ENCODE results near the gene FNDC3B. TPM values are rescaled to one million over a fixed set of nuclear protein-coding genes. Genes with fewer than 3 reads are reported as not detected.

The FNDC3B gene
- total RNA-seq, 4 donors from 2014 or later, result 23.9 to 61.9 (median 37.0) TPM

- Histone ChIP-seq H3K27ac (no peak overlapping the region), H3K9me3 (no peaks in the 10 kb centered on the region), H3K27me3 (no peaks in the 10 kb centered on the region), H3K36me3 (peaks cover 33% of the 10 kb centered on the region), H3K4me3 (no peak overlapping the region), H3K4me1 (peaks cover 9% of the 10 kb centered on the region)
- no peak for DNase-seq (ENCODE audit: low spot score in 2 of 2)
- WGBS, result 89% methylated on average over 2 of the region's 2 CpGs
- TF ChIP-seq POLR2AphosphoS5 (IDR thresholded peaks at IDR 0.05), result no peak
- no peak for TF ChIP-seq CTCF (IDR thresholded peaks at IDR 0.05)
Observed at GRCh38 chr3:172293093-172293492, 253.7 kb downstream of the FNDC3B start.

- peaks cover 29% of the 10 kb centered on the region for H3K36me3 ChIP-seq
- no peaks in the 10 kb centered on the region for H3K27me3 ChIP-seq
- H3K9me3 ChIP-seq, result no peaks in the 10 kb centered on the region
- H3K27ac ChIP-seq, result no peak overlapping the region
- no peaks in the 10 kb centered on the region for H3K4me1 ChIP-seq
- 80% methylated on average over 6 of the region's 6 CpGs for WGBS
- no peak for DNase-seq (ENCODE audit: low spot score in 2 of 2)
- TF ChIP-seq EP300 (IDR thresholded peaks at IDR 0.05) (no peak), CTCF (IDR thresholded peaks at IDR 0.05) (no peak), POLR2A (IDR thresholded peaks at IDR 0.05) (no peak), POLR2AphosphoS5 (IDR thresholded peaks at IDR 0.05) (no peak)
- no peak overlapping the region for H3K4me3 ChIP-seq
Observed at GRCh38 chr3:172294223-172294806, 254.9 kb downstream of the FNDC3B start.

GRCh38 chr3:172296248-172296974 is 257.0 kb downstream of the FNDC3B start:
- Histone ChIP-seq H3K4me1 (no peaks in the 10 kb centered on the region), H3K27me3 (no peaks in the 10 kb centered on the region), H3K27ac (no peak overlapping the region), H3K4me3 (no peak overlapping the region), H3K9me3 (no peaks in the 10 kb centered on the region), H3K36me3 (peaks cover 42% of the 10 kb centered on the region)
- DNase-seq (ENCODE audit: low spot score in 2 of 2), result no peak
- TF ChIP-seq CTCF (IDR thresholded peaks at IDR 0.05), result no peak
- 95% methylated on average over 9 of the region's 9 CpGs for WGBS

- no peak overlapping the region for H3K27ac ChIP-seq
- 96% methylated on average over 2 of the region's 2 CpGs for WGBS
- no peak overlapping the region for H3K4me3 ChIP-seq
- H3K27me3 ChIP-seq, result no peaks in the 10 kb centered on the region
- H3K4me1 ChIP-seq, result no peaks in the 10 kb centered on the region
- H3K36me3 ChIP-seq, result peaks cover 42% of the 10 kb centered on the region
- TF ChIP-seq CTCF (IDR thresholded peaks at IDR 0.05) (no peak), POLR2A (IDR thresholded peaks at IDR 0.05) (no peak), EP300 (IDR thresholded peaks at IDR 0.05) (no peak), POLR2AphosphoS5 (IDR thresholded peaks at IDR 0.05) (no peak)
- H3K9me3 ChIP-seq, result no peaks in the 10 kb centered on the region
- no peak for DNase-seq (ENCODE audit: low spot score in 2 of 2)
Observed at GRCh38 chr3:172296975-172297332, 257.6 kb downstream of the FNDC3B start.

GRCh38 chr3:172298247-172298646 is 258.9 kb downstream of the FNDC3B start:
- no peak for TF ChIP-seq POLR2A (IDR thresholded peaks at IDR 0.05)
- no peak for TF ChIP-seq POLR2AphosphoS5 (IDR thresholded peaks at IDR 0.05)
- TF ChIP-seq CTCF (IDR thresholded peaks at IDR 0.05), result no peak
- TF ChIP-seq EP300 (IDR thresholded peaks at IDR 0.05), result no peak
- peaks cover 42% of the 10 kb centered on the region for H3K36me3 ChIP-seq
- no peaks in the 10 kb centered on the region for H3K4me1 ChIP-seq
- WGBS, result 73% methylated on average over 3 of the region's 3 CpGs
- no peak overlapping the region for H3K4me3 ChIP-seq
- no peaks in the 10 kb centered on the region for H3K27me3 ChIP-seq
- no peak for DNase-seq (ENCODE audit: low spot score in 2 of 2)
- H3K27ac ChIP-seq, result no peak overlapping the region
- no peaks in the 10 kb centered on the region for H3K9me3 ChIP-seq

Data from suprapubic skin (tissue), 4 donors.